NT2/D1 (cell line): ENCODE results near the gene C4orf50.

Experiments
- YY1 ChIP-seq: IDR thresholded peaks from 2 replicates; pipeline ENCODE4 v1.6.1; 2011; ENCODE audit not compliant: insufficient read length, insufficient read depth
- ZNF274 ChIP-seq: IDR thresholded peaks from 2 replicates; pipeline ENCODE4 v1.6.1; 2011; ENCODE audit warnings: mild to moderate bottlenecking, low read depth, low read length

DNA sequence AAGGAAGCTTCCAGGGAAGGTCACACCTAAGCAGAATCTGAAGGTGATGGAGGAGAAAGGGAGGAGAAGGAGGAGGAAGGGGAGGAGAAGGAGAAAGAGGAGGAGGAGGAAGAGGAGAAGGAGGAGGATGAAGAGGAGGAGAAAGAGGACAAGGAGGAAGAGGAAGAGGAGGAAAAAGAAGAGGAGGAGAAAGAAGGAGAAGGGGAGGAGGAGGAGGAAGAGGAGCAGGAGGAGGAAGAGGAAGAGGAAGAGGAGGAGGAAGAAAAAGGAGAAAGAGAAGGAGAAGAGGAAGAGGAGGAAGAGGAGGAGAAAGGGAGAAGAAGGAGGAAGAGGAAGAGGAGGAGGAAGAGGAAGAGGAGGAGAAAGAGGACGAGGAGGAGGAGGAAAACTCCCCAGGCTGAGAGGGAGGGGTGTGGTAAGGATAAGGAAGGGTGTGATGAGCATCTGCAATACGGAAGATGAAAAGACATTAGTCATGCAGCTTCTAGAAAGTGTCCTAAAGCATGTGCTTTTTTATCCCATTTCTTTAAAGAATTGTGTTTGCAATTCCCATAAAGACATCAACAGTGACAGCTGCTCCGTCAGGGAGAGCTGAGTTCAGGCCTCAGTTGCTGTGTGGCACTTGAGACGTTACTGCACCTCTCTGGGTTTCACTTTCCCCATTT lies 166.5 kb downstream of the C4orf50 start:
- TF ChIP-seq ZNF274 (no peak), YY1 (no peak)
